Measurements from ENCODE around the gene SF3A1. TPM values are rescaled to one million over a fixed set of nuclear protein-coding genes. Genes with fewer than 3 reads are reported as not detected.
A peak's percentile ranks its signal among the peaks of the same experiment; 100 is the strongest.

The SF3A1 gene
- total RNA-seq, 1 donor from 2014 or later: 78.3 TPM

DNA sequence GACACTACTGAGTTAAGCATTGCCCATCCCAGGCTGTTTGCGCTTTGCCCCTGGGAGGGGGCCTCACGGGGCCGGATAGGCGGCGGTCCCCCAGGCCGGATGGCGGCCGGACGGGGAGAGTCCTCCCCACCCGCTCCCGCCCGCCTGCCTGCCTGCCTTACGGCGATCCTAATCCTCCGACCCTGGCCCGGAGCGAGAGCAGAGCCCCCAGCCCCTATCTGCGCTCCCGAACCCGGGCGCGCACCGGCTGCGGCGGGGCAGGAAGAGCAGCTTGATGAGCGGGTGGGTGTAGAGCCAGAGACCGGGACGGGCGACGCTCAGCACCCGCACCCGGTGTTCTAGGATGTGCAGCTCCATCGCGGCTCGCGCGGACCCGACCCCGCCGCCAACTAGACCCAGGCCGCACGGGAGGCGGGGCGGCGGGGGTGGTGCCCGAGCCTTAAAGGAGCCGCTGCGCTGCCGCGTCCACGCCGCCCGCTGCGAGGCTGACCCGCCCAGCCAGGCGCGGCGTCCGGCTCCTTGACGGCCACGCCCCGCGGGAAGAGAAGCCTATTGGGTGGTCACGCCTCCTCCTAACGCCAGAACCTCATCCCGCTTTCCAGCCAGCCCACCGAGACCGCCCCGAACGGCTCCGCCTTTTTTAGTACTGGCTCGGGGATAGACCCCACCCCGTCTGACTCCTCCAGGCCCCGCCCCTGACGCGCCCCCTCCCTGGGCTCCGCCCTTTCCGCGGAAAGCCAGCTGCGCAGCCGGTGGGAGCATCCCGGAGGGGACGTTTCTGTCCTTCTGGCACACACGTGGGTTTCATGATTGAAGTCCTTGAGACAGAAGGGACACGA, 67.3 kb downstream of the SF3A1 start, which contains the start of gene CASTOR1:
CASTOR1 (minus strand) TSS at position 365 of the 839 bp plus-strand sequence; CDS start at position 357, 8 bp downstream.
- Histone ChIP-seq H3K4me3 (peak within 1 kb of the TSS; percentile 99 to 100), H3K27ac (peak within 1 kb of the TSS; percentile 97), H3K9me3 (no peaks in the 10 kb centered on the region), H3K27me3 (no peaks in the 10 kb centered on the region), H3K36me3 (peaks cover 0 to 42% of the 10 kb centered on the region in 2 donors), H3K4me1 (peaks cover 60% of the 10 kb centered on the region)
- intact Hi-C loops (cut with DNase I): loop anchor here (2.0 to 10.0 kb wide), 2 partner anchors 65 to 97 kb away; partner anchors contain the start of genes CCDC157, RNF215 and SF3A1
- DNase-seq (ENCODE audit: extremely low spot score in 2 of 2): peak in 1 of 2 donors; percentile 99
- TF ChIP-seq, protein P1, sequence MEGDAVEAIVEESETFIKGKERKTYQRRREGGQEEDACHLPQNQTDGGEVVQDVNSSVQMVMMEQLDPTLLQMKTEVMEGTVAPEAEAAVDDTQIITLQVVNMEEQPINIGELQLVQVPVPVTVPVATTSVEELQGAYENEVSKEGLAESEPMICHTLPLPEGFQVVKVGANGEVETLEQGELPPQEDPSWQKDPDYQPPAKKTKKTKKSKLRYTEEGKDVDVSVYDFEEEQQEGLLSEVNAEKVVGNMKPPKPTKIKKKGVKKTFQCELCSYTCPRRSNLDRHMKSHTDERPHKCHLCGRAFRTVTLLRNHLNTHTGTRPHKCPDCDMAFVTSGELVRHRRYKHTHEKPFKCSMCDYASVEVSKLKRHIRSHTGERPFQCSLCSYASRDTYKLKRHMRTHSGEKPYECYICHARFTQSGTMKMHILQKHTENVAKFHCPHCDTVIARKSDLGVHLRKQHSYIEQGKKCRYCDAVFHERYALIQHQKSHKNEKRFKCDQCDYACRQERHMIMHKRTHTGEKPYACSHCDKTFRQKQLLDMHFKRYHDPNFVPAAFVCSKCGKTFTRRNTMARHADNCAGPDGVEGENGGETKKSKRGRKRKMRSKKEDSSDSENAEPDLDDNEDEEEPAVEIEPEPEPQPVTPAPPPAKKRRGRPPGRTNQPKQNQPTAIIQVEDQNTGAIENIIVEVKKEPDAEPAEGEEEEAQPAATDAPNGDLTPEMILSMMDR (IDR thresholded peaks at IDR 0.05): no peak
- TF ChIP-seq POLR2A (IDR thresholded peaks at IDR 0.05) (peak in 1 of 2 donors; percentile 86), POLR2AphosphoS5 (IDR thresholded peaks at IDR 0.05; ENCODE audit: insufficient read depth in 1 of 2, low read depth in 1 of 2) (peak; percentile 39 to 93)

DNA sequence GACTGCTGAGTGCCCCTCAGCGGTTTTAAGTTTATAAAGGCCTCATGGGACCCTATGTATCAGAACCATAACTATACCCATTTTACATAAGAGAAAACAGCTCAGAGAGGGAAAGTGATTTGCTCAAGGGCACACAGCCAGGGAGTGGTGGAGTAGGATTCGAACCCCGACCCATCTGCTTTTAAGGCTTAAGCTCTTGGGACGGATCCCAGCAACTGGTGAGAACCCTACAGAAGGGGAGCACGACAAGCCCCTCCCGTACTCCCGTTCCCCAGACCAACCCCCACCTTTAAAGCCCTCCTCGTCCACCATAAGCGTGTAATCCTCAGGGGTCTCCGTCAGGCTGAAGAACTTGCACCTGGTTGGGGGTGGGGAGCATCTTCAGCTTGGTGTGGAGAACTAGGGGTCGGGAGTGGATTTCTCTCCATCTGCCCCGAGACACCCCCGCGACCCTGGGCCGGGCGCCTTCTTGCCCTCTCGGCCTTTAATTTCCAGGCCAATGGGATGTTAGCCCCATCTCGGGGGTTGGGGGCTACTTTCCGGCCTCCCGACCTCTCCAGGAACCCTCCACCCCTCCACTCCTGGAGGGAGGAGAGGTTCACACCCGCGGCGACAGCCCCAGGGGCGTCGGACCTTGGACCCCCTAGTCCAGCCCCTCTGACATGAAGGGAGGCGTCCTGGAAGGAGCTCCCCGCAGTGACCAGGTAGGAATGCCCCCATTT, 68.1 kb downstream of the SF3A1 start:
- Histone ChIP-seq H3K36me3 (peaks cover 0 to 34% of the 10 kb centered on the region in 2 donors), H3K27ac (peak overlapping the region; percentile 97), H3K4me3 (peak overlapping the region; percentile 99 to 100), H3K27me3 (no peaks in the 10 kb centered on the region), H3K9me3 (no peaks in the 10 kb centered on the region), H3K4me1 (peaks cover 59% of the 10 kb centered on the region)
- TF ChIP-seq POLR2AphosphoS5 (IDR thresholded peaks at IDR 0.05; ENCODE audit: insufficient read depth in 1 of 2, low read depth in 1 of 2): no peak
- TF ChIP-seq, protein P1 (IDR thresholded peaks at IDR 0.05): no peak
- no peak for TF ChIP-seq POLR2A (IDR thresholded peaks at IDR 0.05)
- intact Hi-C loops (cut with DNase I): loop anchor here (2.0 to 10.0 kb wide), 2 partner anchors 66 to 98 kb away; partner anchors contain the start of genes CCDC157, RNF215 and SF3A1
- DNase-seq (ENCODE audit: extremely low spot score in 2 of 2): no peak

DNA sequence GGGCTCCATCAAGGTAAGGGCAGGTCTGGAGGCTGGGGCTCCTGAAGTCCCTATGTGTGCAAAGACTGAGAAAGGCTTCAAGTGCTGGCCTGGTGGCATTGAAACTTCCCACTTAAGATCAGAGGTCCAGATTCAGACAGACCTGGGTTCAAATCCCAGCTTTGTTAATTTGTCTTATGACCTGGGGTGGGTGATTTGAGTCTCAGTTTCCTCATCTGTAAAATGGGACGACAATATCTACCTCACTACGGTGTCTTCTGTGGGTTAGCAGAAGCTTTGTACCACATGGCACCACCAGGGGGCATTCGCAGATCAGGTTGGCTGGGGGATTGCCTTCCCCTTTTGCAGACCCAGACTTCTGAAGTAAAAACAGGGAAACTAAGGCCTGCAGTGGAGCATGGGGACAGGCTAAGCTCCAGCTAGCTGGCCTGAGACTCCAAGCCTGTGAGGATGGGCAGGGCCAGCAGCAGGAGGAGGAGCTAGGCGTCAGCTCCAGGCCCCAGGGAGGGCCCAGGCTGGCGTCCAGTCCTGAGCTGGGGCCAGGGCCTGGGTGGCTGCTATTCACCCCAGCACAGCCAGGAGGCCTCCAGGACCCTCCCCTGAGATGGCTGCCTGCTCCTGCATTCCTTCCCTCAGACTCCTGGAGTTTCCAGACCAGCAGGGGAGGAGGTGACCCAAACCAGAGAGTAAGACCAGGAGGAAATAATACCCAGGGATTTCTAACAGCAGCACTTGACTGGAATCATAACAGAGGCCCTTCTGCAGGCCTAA, 68.9 kb downstream of the SF3A1 start:
- no peak for DNase-seq (ENCODE audit: extremely low spot score in 2 of 2)
- TF ChIP-seq POLR2A (IDR thresholded peaks at IDR 0.05) (no peak), POLR2AphosphoS5 (IDR thresholded peaks at IDR 0.05; ENCODE audit: insufficient read depth in 1 of 2, low read depth in 1 of 2) (peak; percentile 54 to 84)
- TF ChIP-seq, protein P1 (IDR thresholded peaks at IDR 0.05): peak; percentile 51 to 78 (median 57)
- peak overlapping the region; percentile 99 to 100 for H3K4me3 ChIP-seq
- no peaks in the 10 kb centered on the region for H3K9me3 ChIP-seq
- H3K36me3 ChIP-seq: peaks cover 0 to 27% of the 10 kb centered on the region in 2 donors
- intact Hi-C loops (cut with DNase I): loop anchor here (2.0 to 10.0 kb wide), 2 partner anchors 67 to 99 kb away; partner anchors contain the start of genes CCDC157, RNF215 and SF3A1
- H3K27ac ChIP-seq: peak overlapping the region; percentile 97
- no peaks in the 10 kb centered on the region for H3K27me3 ChIP-seq
- peaks cover 52% of the 10 kb centered on the region for H3K4me1 ChIP-seq

DNA sequence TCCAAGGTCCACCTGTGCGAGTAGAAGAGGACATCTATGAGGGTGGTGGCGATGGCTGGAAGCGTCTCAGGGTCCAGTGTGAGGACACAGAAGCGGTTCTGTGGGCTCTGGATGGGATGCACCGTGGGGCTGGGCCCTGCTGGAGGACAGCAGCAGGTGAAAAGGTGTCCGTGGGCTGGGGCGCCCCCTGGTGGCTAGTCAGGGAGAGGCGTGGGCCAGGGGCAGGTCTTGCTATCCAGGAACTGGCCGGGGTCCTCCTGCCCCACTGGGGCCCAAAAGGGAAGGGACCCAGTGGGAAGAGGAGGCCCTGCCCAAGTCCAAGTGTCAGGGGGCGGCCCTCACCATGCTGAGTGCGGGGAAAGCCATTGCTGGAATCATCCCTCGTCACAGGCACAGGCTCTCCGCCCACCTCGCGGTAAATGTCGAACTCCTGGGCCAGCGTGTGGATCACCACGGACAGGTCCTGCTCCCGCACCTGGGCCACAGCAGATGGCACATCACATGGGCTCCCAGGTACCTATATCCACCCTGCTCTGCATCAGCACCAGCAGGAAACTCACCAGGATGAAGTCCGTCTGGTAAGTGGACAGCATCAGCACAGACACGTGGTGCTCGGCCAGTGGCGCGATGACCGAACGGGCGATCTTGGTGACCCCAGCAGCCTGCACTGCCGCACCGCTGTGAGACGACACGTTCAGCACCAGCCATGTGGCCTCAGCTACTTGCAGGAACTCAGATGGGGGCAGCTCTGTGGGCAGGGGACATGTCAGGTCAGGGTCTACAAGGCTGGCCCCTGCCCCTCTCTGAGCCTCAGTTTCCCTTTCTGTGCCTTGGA, 69.7 kb downstream of the SF3A1 start:
- DNase-seq (ENCODE audit: extremely low spot score in 2 of 2): no peak
- TF ChIP-seq, protein P1 (IDR thresholded peaks at IDR 0.05): peak; percentile 82 to 89 (median 84)
- TF ChIP-seq POLR2AphosphoS5 (IDR thresholded peaks at IDR 0.05; ENCODE audit: insufficient read depth in 1 of 2, low read depth in 1 of 2) (no peak), POLR2A (IDR thresholded peaks at IDR 0.05) (no peak)
- Histone ChIP-seq H3K27me3 (no peaks in the 10 kb centered on the region), H3K4me1 (peaks cover 44% of the 10 kb centered on the region), H3K36me3 (peaks cover 0 to 19% of the 10 kb centered on the region in 2 donors), H3K27ac (peak overlapping the region; percentile 97), H3K4me3 (no peak overlapping the region), H3K9me3 (no peaks in the 10 kb centered on the region)
- intact Hi-C loops (cut with DNase I): loop anchor here (10.0 kb wide), 1 partner anchor 68 kb away; the partner anchor contains the start of genes CCDC157 and SF3A1

Measured in vagina (tissue), 2 donors.